Loucy (cell line): ENCODE results near the gene TENM3.

Experiments
- H2AFZ ChIP-seq: fragments of 200-600 bp; sonication (generic); 2 replicates; pipeline ENCODE4 v1.6.0; 2016; ENCODE audit warnings: antibody characterized with exemption, mild to moderate bottlenecking, low read length, moderate library complexity
- H3F3A ChIP-seq: fragments of 200-600 bp; 2 replicates; pipeline ENCODE4 v1.6.0; 2016; ENCODE audit warnings: antibody characterized with exemption, low read depth, mild to moderate bottlenecking
- H3K27me3 ChIP-seq: fragments of 200-600 bp; sonication (generic); 2 replicates; pipeline ENCODE4 v1.6.1; 2014; ENCODE audit warnings: low read length, mild to moderate bottlenecking; ENCODE audit not compliant: insufficient read depth, poor library complexity, severe bottlenecking
- H3K36me3 ChIP-seq: fragments of 200-600 bp; sonication (generic); 2 replicates; pipeline ENCODE4 v1.6.1; 2016; ENCODE audit warnings: low read length; ENCODE audit not compliant: insufficient read depth
- H3K4me1 ChIP-seq: fragments of 200-600 bp; sonication (generic); 2 replicates; pipeline ENCODE4 v1.5.1; 2014; ENCODE audit warnings: low read length, mild to moderate bottlenecking; ENCODE audit not compliant: insufficient read depth, poor library complexity, severe bottlenecking
- H3K4me2 ChIP-seq: fragments of 200-600 bp; sonication (generic); 2 replicates; pipeline ENCODE4 v1.6.0; 2014; ENCODE audit warnings: antibody characterized with exemption, low read length, low read depth, mild to moderate bottlenecking; ENCODE audit not compliant: poor library complexity, severe bottlenecking
- H3K4me3 ChIP-seq: fragments of 200-600 bp; sonication (generic); 2 replicates; pipeline ENCODE4 v1.5.1; 2014; ENCODE audit warnings: low read length, mild to moderate bottlenecking, mixed read lengths; ENCODE audit not compliant: poor library complexity, severe bottlenecking
- H3K79me2 ChIP-seq: fragments of 200-600 bp; sonication (generic); 2 replicates; pipeline ENCODE4 v1.6.1; 2014; ENCODE audit warnings: low read length; ENCODE audit not compliant: insufficient read depth
- H3K9ac ChIP-seq: fragments of 200-600 bp; sonication (generic); 2 replicates; pipeline ENCODE4 v1.6.0; 2014; ENCODE audit warnings: mild to moderate bottlenecking, low read depth, low read length, moderate library complexity; ENCODE audit not compliant: poor library complexity, severe bottlenecking
- H3K9me2 ChIP-seq: fragments of 200-600 bp; sonication (generic); replicated peaks from 2 replicates; pipeline ENCODE4 v1.6.1; 2016; ENCODE audit warnings: low read depth, low read length, mixed read lengths
- H3K9me3 ChIP-seq: fragments of 200-600 bp; sonication (generic); 2 replicates; pipeline ENCODE4 v1.6.1; 2014; ENCODE audit warnings: mild to moderate bottlenecking, antibody characterized with exemption, low read length, low read depth; ENCODE audit not compliant: insufficient read depth
- H4K20me1 ChIP-seq: fragments of 200-600 bp; sonication (generic); 2 replicates; pipeline ENCODE4 v1.6.0; 2014; ENCODE audit warnings: antibody characterized with exemption, low read length, mild to moderate bottlenecking; ENCODE audit not compliant: insufficient read depth, poor library complexity, severe bottlenecking
- EZH2phosphoT487 ChIP-seq: fragments of 200-600 bp; IDR thresholded peaks from 2 replicates; pipeline ENCODE4 v1.6.1; 2018; ENCODE audit warnings: antibody characterized with exemption, mild to moderate bottlenecking, moderate library complexity, borderline replicate concordance
- TF ChIP-seq, protein P1 (sequence below): fragments of 200-600 bp; sonication (generic); conservative IDR thresholded peaks from 2 replicates; pipeline ENCODE4 v1.5.1; 2014; ENCODE audit warnings: mild to moderate bottlenecking, antibody characterized with exemption, low read length

The TENM3 gene

GRCh38 chr4:182246401-182247205, 3.4 kb downstream of the TENM3 start:
- no peak overlapping the region for H2AFZ ChIP-seq
- no peaks in the 10 kb centered on the region for H3K4me1 ChIP-seq
- TF ChIP-seq EZH2phosphoT487, result no peak
- TF ChIP-seq, protein P1, sequence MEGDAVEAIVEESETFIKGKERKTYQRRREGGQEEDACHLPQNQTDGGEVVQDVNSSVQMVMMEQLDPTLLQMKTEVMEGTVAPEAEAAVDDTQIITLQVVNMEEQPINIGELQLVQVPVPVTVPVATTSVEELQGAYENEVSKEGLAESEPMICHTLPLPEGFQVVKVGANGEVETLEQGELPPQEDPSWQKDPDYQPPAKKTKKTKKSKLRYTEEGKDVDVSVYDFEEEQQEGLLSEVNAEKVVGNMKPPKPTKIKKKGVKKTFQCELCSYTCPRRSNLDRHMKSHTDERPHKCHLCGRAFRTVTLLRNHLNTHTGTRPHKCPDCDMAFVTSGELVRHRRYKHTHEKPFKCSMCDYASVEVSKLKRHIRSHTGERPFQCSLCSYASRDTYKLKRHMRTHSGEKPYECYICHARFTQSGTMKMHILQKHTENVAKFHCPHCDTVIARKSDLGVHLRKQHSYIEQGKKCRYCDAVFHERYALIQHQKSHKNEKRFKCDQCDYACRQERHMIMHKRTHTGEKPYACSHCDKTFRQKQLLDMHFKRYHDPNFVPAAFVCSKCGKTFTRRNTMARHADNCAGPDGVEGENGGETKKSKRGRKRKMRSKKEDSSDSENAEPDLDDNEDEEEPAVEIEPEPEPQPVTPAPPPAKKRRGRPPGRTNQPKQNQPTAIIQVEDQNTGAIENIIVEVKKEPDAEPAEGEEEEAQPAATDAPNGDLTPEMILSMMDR, result no peak
- H3K36me3 ChIP-seq, result no peaks in the 10 kb centered on the region
- no peak overlapping the region for H3K9ac ChIP-seq
- H4K20me1 ChIP-seq, result no peaks in the 10 kb centered on the region
- no peaks in the 10 kb centered on the region for H3K79me2 ChIP-seq
- H3K27me3 ChIP-seq, result no peaks in the 10 kb centered on the region
- no peak overlapping the region for H3K4me3 ChIP-seq
- no peak overlapping the region for H3K4me2 ChIP-seq
- no peaks in the 10 kb centered on the region for H3K9me2 ChIP-seq
- no peaks in the 10 kb centered on the region; the same call in 1 of the 2 replicates for H3K9me3 ChIP-seq
- no peaks in the 10 kb centered on the region for H3F3A ChIP-seq

DNA sequence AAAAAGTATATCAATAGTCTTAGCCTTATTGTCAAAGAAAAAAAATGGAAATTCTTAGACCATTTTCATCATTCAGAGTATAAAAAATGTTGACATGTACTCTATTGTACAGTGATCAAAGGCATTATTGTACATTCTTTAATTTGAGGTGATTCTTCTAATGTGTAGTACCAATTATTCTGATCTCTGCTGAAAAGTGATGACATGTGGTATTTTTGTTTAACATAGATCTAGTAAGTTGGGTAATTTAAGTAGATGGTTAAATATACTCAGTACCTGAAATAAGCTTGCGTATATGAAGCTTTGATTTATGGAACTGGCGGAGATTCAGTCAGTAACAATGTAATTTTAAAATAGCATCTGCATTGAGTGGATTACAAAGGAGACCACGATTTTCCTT, 5.1 kb downstream of the TENM3 start:
- Histone ChIP-seq H3K9me2 (no peaks in the 10 kb centered on the region), H3K79me2 (no peaks in the 10 kb centered on the region), H3K4me2 (no peak overlapping the region), H3K4me3 (no peak overlapping the region), H3K9ac (no peak overlapping the region), H3K36me3 (no peaks in the 10 kb centered on the region), H4K20me1 (no peaks in the 10 kb centered on the region), H3K4me1 (no peaks in the 10 kb centered on the region), H3K9me3 (no peaks in the 10 kb centered on the region), H3K27me3 (no peaks in the 10 kb centered on the region), H2AFZ (no peak overlapping the region), H3F3A (no peaks in the 10 kb centered on the region)
- TF ChIP-seq EZH2phosphoT487, result no peak
- TF ChIP-seq, protein P1, result no peak

DNA sequence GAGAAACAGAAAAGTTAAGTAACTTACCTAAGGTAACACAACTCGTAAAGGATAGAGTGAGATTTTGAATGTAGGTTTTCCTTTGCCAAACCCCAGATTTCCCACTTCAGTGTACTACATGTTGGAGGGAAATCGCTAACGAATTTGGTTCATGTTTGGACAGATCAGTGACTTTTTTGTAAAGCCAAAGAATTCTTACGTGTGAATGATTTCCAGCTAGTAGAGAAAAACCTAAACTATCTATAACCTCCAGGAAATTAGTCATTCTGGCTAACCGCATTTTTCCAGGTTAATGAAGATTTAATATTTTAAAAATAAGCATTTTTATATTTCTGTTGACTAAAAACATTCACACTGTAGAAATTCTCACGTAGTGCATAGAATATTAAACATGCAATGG, 7.2 kb downstream of the TENM3 start:
- Histone ChIP-seq H3K79me2 (no peaks in the 10 kb centered on the region), H3K4me1 (no peaks in the 10 kb centered on the region), H3K36me3 (no peaks in the 10 kb centered on the region), H3K9me3 (no peaks in the 10 kb centered on the region), H3K4me2 (no peak overlapping the region), H3F3A (no peaks in the 10 kb centered on the region), H3K9me2 (no peaks in the 10 kb centered on the region), H3K9ac (no peak overlapping the region), H3K27me3 (no peaks in the 10 kb centered on the region), H4K20me1 (no peaks in the 10 kb centered on the region), H2AFZ (no peak overlapping the region), H3K4me3 (no peak overlapping the region)
- TF ChIP-seq, protein P1, result no peak
- TF ChIP-seq EZH2phosphoT487, result no peak
